Epithelial cell of esophagus (primary cell): ENCODE results near the gene NCBP2.

Source experiments
- DNase-seq: peaks from one replicate; pipeline ENCODE4 v3.0.0; 2010; ENCODE audit warnings: low read depth
- H3K4me3 ChIP-seq: 2 replicates; pipeline ENCODE4 v1.5.1; 2011; ENCODE audit warnings: mild to moderate bottlenecking, low read length, control low read depth
- TF ChIP-seq, protein P1 (sequence below): IDR thresholded peaks from 2 replicates; pipeline ENCODE4 v1.5.1; 2011; ENCODE audit warnings: low read depth, mild to moderate bottlenecking, low read length, control low read depth, inconsistent platforms; ENCODE audit not compliant: insufficient read depth; ENCODE audit errors: missing control alignments

The NCBP2 gene

DNA sequence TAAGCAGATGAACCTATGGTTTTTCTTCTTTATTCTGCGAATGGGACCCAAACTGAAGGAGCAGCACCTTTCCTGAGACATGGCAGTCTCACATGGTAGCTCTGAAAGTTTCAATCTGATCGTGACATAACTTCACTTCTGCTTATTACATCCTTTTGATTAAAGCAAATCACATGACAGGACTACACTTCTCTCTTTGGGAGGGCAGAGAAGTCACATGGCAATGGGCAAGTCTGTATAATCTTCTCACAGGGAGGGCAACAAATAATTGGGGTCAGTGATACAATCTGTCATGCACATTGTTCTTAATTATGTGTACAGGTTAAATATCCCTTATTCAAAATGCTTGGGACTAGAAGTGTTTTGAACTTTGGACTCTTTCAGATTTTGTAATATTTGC, 21.6 kb downstream of the NCBP2 start:
- TF ChIP-seq, protein P1, sequence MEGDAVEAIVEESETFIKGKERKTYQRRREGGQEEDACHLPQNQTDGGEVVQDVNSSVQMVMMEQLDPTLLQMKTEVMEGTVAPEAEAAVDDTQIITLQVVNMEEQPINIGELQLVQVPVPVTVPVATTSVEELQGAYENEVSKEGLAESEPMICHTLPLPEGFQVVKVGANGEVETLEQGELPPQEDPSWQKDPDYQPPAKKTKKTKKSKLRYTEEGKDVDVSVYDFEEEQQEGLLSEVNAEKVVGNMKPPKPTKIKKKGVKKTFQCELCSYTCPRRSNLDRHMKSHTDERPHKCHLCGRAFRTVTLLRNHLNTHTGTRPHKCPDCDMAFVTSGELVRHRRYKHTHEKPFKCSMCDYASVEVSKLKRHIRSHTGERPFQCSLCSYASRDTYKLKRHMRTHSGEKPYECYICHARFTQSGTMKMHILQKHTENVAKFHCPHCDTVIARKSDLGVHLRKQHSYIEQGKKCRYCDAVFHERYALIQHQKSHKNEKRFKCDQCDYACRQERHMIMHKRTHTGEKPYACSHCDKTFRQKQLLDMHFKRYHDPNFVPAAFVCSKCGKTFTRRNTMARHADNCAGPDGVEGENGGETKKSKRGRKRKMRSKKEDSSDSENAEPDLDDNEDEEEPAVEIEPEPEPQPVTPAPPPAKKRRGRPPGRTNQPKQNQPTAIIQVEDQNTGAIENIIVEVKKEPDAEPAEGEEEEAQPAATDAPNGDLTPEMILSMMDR: no peak
- DNase-seq: no peak
- H3K4me3 ChIP-seq: no peak overlapping the region

GRCh38 chr3:196918968-196919367, 23.4 kb downstream of the NCBP2 start:
- TF ChIP-seq, protein P1: no peak
- no peak for DNase-seq
- no peak overlapping the region for H3K4me3 ChIP-seq

GRCh38 chr3:196916995-196917394, 25.3 kb downstream of the NCBP2 start:
- DNase-seq: no peak
- no peak overlapping the region for H3K4me3 ChIP-seq
- TF ChIP-seq, protein P1: no peak

DNA sequence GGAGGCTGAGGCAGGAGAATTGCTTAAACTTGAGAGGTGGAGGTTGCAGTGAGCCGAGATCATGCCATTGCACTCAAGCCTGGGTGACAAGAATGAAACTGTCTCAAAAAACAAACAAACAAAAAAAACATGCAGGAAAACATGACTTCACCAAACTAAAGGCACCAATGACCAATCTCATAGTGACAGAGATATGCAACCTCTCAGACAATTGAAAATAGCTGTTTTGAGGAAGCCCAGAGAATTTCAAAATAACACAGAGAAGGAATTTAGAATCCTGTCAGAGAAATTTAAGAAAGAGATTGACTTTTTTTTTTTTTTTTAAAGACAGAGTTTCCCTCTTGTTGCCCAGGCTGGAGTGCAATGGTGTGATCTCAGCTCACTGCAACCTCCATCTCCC, 26.1 kb downstream of the NCBP2 start:
- no peak overlapping the region for H3K4me3 ChIP-seq
- TF ChIP-seq, protein P1: no peak
- no peak for DNase-seq

- no peak overlapping the region for H3K4me3 ChIP-seq
- TF ChIP-seq, protein P1: no peak
- DNase-seq: no peak
Observed at GRCh38 chr3:196915375-196915774, 27.0 kb downstream of the NCBP2 start.

DNA sequence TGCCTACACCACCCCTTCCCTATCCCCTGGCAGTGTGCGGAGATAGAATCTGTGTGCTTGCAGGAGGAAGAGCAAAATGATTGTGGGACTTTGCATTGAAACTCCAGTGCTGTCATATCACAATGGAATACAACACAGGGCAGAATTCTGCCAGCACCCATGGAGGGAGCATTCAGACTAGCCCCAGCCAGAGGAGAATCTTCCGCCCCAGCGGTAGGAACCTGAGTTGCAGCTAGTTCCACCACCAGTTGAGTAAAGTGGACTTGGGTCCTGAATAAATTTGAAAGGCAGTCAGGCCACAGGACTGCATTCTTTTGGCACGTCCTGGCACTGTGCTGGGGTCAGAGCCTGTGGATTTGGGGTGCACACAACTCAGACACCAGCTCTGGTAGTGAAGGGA, 27.5 kb downstream of the NCBP2 start:
- H3K4me3 ChIP-seq: no peak overlapping the region
- no peak for DNase-seq
- TF ChIP-seq, protein P1: no peak

GRCh38 chr3:196903740-196904139, 38.6 kb downstream of the NCBP2 start:
- no peak for DNase-seq
- no peak overlapping the region for H3K4me3 ChIP-seq
- TF ChIP-seq, protein P1: no peak
